DND-41 (cell line): ENCODE measurements around the gene NRXN3.

Source experiments
- CTCF ChIP-seq: IDR thresholded peaks from 2 replicates; pipeline ENCODE4 v1.5.1; 2012; ENCODE audit warnings: borderline replicate concordance, low read length, moderate library complexity, mild to moderate bottlenecking; ENCODE audit not compliant: poor library complexity, severe bottlenecking; ENCODE audit errors: extremely low read depth
- EZH2 ChIP-seq: IDR thresholded peaks from 3 replicates; pipeline ENCODE4 v1.6.1; 2012; ENCODE audit warnings: borderline replicate concordance, low read depth, mild to moderate bottlenecking, moderate library complexity, low read length, inconsistent platforms; ENCODE audit not compliant: severe bottlenecking

- no peak for TF ChIP-seq CTCF
- TF ChIP-seq EZH2 = no peak
These were observed 992.7 kb downstream of the NRXN3 start for GRCh38 chr14:79162833-79163232.
